Fibroblast of villous mesenchyme (primary cell): ENCODE data around the gene CCDC30. TPM values are rescaled to one million over a fixed set of nuclear protein-coding genes. Genes with fewer than 3 reads are reported as not detected.

Experiments used
- DNase-seq: peaks from one replicate; pipeline ENCODE4 v3.0.0-alpha.2; 2010; ENCODE audit warnings: low read depth
- H3K4me3 ChIP-seq: 2 replicates; pipeline ENCODE4 v1.5.1; 2011; ENCODE audit warnings: low read depth, mild to moderate bottlenecking, low read length
- CTCF ChIP-seq: IDR thresholded peaks from 2 replicates; pipeline ENCODE4 v1.5.1; 2012; ENCODE audit warnings: low read depth, mild to moderate bottlenecking, low read length; ENCODE audit not compliant: insufficient read depth
- small RNA-seq: library from RNA; depleted of rRNA; stranded (forward); fragments of <200 nt; gene quantifications from one replicate; pipeline ENCODE3, GENCODE V24; 2012
- total RNA-seq: library from RNA; depleted of rRNA; stranded (reverse); fragments of >200 nt; gene quantifications from 2 replicates; pipeline ENCODE4 v1.2.3, GENCODE V29; 2012

CCDC30 gene
- total RNA-seq, 1 donor = 0.86 TPM

- no peak for TF ChIP-seq CTCF
- no peak for DNase-seq
- no peak overlapping the region for H3K4me3 ChIP-seq
Measured at GRCh38 chr1:42700006-42700405, 236.9 kb downstream of the CCDC30 start.

GRCh38 chr1:42703888-42704464, 240.9 kb downstream of the CCDC30 start:
- no peak for DNase-seq
- H3K4me3 ChIP-seq = no peak overlapping the region
- TF ChIP-seq CTCF = no peak

Small RNA genes within 50 kb of the gene (small RNA-seq; reads per million reads assigned to genes)
- not detected for gene RNU6-536P
- not detected for gene TMSB4XP1

Other genes starting within 250 kb of the CCDC30 start
- 28.7 and 34.5 TPM in 2 replicates for gene FOXJ3, start 128.1 kb upstream of the CCDC30 start, total RNA-seq
- gene RIMKLA, start 82.5 kb upstream of the CCDC30 start, total RNA-seq = under 0.01 TPM in 1 of 2 replicates, not detected in the other
- gene ZMYND12, start 7.3 kb upstream of the CCDC30 start, total RNA-seq = 0.32 and 0.86 TPM in 2 replicates
- 66.5 and 78.3 TPM in 2 replicates for gene PPCS, start 6.7 kb upstream of the CCDC30 start, total RNA-seq
- 16.0 and 20.9 TPM in 2 replicates for gene PPIH, start 195.1 kb downstream of the CCDC30 start, total RNA-seq
- gene YBX1, start 219.1 kb downstream of the CCDC30 start, total RNA-seq = 557 and 578 TPM in 2 replicates